Spleen (tissue), 7 donors: ENCODE measurements around the gene TMEM170B.

ENCODE experiments used
- POLR2A ChIP-seq, 3 donors: fragments of 450-650 bp; IDR thresholded peaks; one replicate each; pipeline ENCODE4 v1.5.1; 2017; ENCODE audit warnings: antibody characterized with exemption in 3 of 3, mild to moderate bottlenecking in 1 of 3
- POLR2AphosphoS5 ChIP-seq, 3 donors: sonication (generic); formaldehyde crosslinking; IDR thresholded peaks; one replicate each; pipeline ENCODE4 v1.5.1; 2017; ENCODE audit warnings: antibody characterized with exemption in 3 of 3
- TF ChIP-seq, protein P1 (sequence below), 11 experiments: fragments of 200-600 bp in 7 of 11; fragments of 450-650 bp in 4 of 11; sonication (generic) in 4 of 11; IDR thresholded peaks in 8 of 11; conservative IDR thresholded peaks in 3 of 11; 1 replicate in 7 of 11; 2 replicates in 4 of 11; pipeline versions ENCODE4 v1.4.0 to v1.8.0; 2016 to 2021; ENCODE audit warnings: antibody characterized with exemption in 11 of 11, inconsistent platforms in 4 of 11, mild to moderate bottlenecking in 1 of 11
- donor health status: DM: no; HTN: no; CAD: no; lungs with moderate emphysema.
- donor health status: DM: no; HTN: no; CAD: no.
- donor health status: DM: no; HTN: no; CAD: no.

- TF ChIP-seq POLR2A (IDR thresholded peaks at IDR 0.05) = no peak
- TF ChIP-seq, protein P1, sequence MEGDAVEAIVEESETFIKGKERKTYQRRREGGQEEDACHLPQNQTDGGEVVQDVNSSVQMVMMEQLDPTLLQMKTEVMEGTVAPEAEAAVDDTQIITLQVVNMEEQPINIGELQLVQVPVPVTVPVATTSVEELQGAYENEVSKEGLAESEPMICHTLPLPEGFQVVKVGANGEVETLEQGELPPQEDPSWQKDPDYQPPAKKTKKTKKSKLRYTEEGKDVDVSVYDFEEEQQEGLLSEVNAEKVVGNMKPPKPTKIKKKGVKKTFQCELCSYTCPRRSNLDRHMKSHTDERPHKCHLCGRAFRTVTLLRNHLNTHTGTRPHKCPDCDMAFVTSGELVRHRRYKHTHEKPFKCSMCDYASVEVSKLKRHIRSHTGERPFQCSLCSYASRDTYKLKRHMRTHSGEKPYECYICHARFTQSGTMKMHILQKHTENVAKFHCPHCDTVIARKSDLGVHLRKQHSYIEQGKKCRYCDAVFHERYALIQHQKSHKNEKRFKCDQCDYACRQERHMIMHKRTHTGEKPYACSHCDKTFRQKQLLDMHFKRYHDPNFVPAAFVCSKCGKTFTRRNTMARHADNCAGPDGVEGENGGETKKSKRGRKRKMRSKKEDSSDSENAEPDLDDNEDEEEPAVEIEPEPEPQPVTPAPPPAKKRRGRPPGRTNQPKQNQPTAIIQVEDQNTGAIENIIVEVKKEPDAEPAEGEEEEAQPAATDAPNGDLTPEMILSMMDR (IDR thresholded peaks at IDR 0.05 in 8 of 11, conservative IDR thresholded peaks at IDR 0.05 in 3 of 11) = no peak
- TF ChIP-seq POLR2AphosphoS5 (IDR thresholded peaks at IDR 0.05) = no peak
These were observed 76.3 kb downstream of the TMEM170B start for GRCh38 chr6:11613858-11614257.
